Stimulated activated CD4-positive, alpha-beta T cell treated with anti-CD3 and anti-CD28 coated beads, Interleukin-4, amount 100 ng/mL, for 1 hour (primary cell): Measurements from ENCODE around the gene TIMMDC1.
"Not testable (repeated sequence)": the region's sequence is repeated elsewhere in the genome, so short reads cannot be mapped to it uniquely, and the experiment has no call there.

Experiments
- DNase-seq: peaks from one replicate; pipeline ENCODE4 v3.0.0-alpha.2; 2020

Gene TIMMDC1

DNA sequence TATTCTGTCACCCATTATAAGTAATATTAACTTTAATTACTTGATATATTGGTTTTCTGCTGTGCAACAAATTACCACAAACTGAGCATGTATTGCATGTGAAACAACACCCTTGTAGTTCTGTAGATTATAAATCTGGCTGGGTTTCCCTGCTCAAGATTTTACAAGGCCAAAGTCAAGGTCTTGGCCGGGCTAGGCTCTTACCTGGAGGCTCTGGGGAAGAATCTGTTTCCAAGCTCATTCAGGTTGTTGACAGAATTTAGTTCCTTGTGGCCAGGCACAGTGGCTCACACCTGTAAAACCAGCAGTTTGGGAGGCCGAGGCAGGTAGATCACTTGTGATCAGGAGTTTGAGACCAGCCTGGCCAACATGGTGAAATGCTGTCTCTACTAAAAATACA lies 16.3 kb downstream of the TIMMDC1 start:
- no peak for DNase-seq

DNA sequence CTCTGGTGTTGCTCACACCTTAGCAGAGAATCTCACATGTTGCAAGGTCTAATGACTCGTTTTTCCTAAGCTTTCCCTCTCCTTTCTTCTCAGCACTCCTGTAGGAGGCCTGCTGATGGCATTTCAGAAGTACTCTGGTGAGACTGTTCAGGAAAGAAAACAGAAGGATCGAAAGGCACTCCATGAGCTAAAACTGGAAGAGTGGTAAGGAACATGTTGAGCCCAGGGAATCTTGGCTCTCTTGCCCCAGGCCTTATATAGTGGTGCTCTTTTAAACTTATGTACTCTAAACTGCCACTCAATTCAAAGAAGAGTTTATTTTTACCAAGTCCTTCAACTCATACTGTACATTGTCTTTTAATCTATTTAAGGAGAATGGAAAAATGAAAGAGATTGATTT lies 18.8 kb downstream of the TIMMDC1 start:
- DNase-seq, result no peak

DNA sequence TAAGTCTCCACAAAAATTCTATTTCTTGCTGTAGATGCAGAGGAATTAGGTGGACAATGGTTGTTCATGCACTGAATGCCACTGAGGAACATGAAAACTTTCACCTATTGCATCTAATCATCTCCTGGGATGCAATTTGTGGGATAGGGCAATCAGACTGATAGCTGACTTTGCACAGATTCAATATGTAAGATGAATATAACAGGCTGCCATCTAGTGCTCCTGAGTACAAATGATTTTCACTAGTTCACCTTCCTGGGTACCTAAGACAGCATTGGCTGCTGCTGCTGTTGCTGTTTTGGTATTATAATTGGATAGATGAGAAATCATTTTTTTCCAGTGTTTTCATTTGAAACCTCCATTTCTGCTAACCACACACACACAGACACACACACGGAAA lies 19.7 kb downstream of the TIMMDC1 start:
- DNase-seq, result no peak

DNA sequence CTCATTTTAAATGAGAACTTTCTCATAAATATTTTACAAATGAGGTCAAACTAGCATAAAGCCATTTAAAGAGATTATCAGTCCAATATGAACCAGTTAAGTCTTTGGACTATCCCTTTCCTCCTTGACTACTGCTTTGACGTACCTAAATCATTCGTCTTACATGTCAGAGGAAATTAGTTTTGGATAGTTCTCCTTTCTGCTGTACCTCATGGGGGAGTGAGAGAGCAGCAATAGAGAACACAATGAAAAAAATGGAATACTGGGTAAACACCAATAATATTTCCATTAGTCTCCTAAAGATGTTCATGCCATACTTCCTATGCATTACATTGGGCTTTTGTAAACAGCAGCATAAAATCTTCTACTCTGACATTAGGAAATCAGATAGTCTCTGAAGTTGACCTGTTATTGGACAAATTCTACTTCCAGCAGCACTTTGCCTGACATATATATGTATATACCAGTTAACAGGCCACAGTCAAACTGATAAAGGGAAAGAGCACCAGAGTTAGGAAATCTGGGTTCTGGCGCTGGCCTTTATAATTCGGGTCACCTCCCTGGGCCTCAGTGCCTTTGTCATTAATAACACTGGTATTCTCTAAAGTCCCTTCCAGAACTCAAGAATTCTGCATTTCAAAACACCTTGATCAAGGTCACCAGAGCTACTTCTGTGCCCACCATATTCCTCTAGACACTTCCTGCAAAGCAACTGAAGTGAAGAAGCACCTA lies 26.8 kb downstream of the TIMMDC1 start:
- no peak for DNase-seq

DNA sequence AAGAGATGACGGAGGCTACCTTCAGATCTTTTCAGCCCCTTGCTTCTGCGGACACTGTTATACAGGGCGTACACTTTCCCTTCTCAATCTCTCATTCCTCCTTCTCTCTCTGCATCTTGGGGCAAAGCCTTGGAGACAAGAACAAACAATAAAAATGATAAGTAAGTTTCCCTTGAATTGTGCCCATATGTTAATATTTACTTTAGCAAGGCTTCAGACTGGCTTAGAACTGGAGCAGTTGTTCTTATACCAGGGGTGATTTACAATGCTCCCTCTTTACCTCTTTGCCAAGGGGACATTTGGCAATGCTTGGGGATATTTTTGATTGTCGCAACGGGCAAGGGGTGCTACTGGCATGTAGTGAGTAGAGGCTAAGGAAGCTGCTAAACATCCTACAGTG lies 29.4 kb downstream of the TIMMDC1 start:
- no peak for DNase-seq

DNA sequence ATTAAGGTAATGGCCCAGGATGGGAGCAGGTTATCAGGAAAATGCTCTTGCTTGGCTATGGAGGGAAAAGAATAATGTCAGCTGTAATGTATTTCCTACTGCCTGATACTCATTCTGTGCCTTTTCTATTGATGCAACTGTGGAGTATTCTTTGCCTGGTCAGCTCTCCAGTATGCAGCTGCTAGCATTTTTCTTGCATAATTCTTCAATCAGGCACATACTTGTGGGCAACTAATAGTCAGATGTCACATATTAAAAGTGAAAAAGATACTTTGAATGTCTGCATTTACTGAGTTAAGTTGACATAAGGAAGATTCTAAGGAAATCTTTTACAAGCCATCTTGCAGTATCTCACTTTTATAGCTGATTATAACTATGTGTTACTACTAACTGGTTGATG lies 31.5 kb downstream of the TIMMDC1 start:
- no peak for DNase-seq

DNA sequence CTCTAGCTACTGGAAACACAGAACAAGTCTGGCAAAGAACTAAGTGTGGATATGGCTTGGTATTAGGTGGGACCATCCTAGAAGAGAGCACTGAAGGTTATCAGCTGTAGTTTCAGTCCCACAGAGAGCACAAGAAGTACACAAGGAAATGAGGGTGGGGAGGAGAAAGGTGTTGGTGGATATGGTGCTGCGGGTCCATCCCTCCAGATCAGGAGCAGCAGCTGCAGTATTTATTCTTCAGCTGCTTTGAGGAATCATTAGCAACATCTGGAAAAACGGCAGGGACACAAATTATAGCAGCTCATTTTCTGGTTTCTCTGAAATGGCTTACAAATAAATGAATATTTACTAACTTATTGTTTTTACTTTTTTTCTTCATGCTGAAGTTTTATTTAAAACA lies 32.1 kb downstream of the TIMMDC1 start:
- no peak for DNase-seq

DNA sequence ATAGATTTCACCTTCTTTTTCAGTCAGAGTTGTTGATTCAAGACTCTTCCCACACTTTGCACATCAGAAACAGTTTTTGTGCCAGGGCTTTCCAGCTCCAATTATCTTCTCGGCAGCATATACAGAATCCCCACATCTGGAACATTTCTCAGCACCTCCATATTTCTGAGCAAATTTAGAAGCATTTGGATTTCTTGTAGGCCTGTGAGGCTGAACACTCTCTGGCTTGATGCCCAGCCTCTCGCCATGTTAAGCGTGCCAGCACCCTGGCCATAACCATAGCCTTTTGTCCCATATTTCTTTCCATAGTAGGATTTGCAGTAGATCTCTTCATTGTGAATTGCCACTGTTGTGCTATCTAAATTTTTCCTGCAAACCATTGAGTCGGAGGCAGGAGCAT lies 32.8 kb downstream of the TIMMDC1 start:
- no peak for DNase-seq

DNA sequence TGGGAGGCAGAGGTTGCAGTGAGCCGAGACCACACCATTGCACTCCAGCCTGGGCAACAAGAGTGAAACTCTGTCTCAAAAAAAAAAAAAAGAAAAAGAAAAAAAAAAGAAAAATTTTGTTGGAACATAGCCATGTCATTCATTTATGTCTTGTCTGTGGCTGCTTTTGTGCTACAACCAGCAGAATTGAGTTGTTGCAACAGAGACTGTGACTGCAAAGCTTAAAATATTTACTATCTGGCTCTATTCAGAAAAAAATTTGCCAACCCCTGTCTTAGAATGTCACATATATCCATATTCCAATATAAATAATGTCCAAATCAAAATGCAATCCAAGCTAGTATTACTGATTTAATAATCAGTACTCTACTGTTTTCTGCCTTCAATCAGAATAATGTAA lies 35.9 kb downstream of the TIMMDC1 start:
- no peak for DNase-seq

DNA sequence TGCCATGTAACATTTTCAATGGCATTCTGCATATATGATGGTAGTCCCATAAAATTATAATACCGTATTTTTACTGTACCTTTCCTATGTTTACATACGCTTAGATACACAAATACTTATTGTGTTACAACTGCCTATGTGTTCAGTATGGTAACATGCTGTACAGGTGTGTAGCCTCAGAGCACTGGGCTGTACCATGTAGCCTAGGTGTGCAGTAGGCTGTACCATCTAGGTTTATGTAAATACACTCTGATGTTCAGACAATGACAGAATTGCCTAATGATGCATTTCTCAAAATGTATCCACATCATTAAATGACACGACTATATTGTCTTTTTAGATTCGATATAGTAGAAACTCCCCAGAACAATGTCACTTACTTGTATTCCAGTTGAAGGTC lies 38.4 kb downstream of the TIMMDC1 start:
- no peak for DNase-seq

DNA sequence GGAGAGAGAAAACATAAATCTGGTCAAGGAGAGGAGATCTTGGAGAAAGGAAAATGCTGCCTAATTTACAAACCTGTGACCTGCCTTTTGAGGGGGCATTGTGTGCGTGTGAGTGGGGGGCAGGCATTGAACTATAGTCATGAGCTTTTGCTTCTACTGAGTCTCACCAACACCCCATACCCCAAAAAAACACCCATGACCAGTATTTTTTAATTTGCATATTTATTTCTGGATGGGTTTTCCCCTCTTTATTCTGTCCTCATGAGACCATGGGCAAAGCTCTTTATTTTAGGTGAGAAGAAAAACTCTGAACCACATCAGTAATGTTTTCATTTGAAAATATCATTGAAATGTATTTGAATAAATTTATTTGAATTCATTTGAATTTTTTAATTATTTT lies 40.4 kb downstream of the TIMMDC1 start:
- no peak for DNase-seq

DNA sequence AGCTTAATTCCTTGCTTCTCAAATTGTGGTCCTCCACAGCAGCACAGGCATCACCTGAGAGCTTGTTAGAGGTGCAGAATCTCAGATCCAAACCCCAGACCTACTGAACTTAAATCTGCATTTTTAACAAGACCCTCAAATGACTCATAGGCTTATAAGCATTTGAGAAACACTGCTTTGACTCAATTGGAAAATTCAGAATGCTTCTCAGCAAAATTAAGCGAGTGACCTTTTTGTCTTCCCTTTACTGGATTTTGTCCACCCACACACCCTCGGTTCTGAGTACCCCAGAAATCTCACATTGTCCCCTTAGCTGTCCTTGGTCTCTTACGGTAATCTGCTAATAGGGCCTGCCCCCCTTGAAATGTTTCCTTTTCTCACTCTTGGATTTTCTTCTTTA lies 43.2 kb downstream of the TIMMDC1 start:
- DNase-seq, result no peak

DNA sequence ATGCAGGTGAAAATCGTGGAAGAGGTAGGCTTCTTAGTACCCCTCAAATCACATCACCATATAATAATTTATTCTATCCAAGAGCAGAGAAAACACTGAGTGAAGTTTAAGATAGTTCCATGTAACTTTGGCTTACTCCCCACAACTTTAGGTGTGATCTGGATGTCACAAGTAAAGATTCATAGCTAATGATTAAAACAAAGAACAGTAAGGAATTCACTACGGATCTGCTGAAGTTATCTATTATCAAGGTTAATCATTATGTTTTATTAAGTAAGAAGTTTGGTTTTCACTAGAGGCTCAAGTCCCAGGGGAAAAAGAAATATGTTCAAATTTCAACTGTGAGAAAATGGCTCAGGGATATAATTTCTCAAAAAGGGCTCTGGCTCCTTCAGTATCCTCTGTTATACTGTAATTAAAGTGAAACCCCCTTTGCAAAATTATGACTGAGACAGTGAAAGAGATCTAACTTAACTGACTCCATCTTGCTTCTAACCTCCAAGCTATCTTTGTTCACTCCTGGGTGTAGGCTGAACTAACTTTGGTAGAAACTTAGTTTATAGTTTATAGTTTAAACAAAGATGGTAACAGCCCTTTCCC lies 43.9 kb downstream of the TIMMDC1 start:
- no peak for DNase-seq

DNA sequence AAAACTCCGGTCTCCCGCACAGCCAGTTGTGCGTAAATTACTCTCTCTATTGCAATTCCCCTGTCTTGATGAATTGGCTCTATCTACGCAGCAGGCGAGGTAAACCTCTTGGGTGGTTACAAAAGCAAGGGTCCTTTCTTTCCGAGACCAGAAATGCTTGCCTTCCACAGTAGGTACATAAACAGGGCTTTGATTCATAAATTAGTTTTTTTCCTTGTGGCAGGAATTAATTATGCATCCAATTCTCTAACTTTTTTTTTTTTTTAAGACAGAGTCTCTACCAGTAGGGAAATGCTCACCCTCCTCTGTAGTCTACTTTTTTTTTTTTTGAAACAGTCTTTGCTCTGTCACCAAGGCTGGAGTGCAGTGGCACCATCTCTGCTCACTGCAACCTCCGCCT lies 44.8 kb downstream of the TIMMDC1 start:
- no peak for DNase-seq

DNA sequence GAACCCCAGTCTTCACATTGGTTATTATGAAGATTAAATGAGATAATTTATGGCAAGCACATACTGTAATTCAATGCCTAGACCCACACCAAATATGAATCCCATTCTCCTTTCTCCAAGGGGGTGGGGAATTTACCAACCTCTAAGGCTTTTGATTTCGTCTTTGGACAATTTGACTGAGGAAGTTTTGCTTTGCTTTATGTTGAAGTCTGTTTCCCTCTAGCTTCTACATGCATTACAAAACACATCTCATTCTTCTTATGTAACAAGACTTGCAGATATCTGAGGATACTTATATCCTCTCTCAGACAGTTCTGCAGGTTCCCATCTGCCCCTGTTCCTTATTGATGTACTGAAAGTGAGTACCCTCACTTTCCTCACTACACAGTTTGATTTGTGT lies 48.9 kb downstream of the TIMMDC1 start:
- DNase-seq, result no peak

DNA sequence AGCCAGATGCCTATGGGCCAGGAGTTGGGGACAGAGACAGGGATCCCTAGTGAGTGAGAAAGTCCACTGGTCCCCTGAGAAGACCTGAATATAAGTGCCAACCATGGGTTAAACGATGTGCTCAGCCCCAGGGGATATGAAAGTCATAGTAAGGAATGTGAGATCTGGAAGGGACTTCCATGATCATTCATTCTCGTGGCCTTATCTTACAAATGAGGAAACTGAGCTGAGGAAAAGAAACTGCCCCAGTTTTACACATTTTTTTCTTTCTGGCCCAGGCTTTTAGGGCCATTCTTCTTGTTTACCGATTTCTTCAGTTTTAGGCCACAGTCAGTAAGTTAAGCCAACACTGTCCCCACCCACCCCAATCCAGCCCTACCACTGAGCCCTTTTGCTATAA lies 50.0 kb downstream of the TIMMDC1 start:
- no peak for DNase-seq

DNA sequence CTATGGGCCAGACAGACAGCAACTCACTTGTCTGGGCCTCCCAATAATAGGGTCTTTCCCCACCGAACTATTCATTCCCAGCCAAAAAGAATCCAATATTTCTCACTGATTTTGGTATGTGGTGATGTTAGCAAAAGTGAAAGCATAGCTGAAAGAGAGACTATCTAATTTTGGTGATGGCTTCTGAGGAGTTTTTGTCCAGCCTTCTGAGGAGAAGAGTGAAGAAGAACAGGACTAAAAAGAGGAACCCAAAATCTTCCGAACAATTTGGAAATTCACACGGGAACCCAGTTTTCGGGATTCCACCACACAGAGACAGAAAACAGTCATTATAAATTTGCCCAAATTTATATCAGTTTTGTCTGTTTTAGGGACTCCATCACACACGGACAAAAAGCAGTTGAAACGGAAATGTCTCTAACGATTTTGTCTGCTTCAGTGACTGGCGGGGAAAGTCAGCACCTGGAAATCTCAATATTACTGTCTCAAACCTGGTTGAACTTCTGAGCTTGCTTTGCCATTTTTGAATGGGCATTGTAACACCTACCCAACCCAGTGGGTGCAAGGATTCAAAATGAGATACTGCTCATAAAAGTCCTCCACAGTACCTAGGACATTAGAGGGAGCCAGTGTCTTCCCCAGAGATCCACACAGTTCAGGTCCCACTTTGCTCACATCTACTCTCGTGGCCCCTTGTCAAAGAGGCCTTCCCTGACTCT lies 52.0 kb downstream of the TIMMDC1 start:
- no peak for DNase-seq

DNA sequence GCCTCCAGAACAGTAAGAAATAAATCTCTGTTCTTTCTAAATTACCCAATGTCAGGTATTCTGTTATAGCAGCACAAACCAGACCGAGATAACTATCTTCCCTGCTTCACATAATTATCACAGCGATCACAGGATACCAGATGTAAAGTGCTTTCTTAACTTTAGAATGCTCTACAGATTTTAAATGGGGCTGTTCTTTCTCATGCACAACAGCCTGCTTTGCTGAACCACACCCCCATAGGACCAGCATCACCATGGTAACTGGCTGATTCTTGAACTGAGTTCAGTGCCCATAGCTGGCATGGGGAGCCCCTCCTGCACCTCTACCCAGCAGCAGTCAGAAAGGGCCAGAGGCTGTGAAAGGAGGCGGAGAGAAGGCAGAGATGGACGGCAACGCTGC lies 53.3 kb downstream of the TIMMDC1 start:
- DNase-seq, result no peak

DNA sequence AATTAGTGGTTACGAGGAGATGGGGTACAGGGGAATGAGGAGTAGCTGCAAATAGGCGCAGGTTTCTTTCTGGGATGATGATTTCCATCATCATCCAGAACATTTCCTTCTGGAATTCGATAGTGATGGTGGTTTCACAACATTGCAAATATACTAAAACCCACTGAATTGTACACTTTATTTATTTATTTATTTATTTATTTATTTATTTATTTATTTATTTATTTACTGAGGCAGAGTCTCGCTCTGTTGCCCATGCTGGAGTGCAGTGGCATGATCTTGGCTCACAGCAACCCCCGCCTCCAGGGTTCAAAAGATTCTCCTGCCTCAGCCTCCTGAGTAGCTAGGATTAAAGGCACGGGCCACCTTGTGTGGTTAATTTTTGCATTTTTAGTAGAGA lies 54.6 kb downstream of the TIMMDC1 start:
- DNase-seq, result not testable (repeated sequence)

DNA sequence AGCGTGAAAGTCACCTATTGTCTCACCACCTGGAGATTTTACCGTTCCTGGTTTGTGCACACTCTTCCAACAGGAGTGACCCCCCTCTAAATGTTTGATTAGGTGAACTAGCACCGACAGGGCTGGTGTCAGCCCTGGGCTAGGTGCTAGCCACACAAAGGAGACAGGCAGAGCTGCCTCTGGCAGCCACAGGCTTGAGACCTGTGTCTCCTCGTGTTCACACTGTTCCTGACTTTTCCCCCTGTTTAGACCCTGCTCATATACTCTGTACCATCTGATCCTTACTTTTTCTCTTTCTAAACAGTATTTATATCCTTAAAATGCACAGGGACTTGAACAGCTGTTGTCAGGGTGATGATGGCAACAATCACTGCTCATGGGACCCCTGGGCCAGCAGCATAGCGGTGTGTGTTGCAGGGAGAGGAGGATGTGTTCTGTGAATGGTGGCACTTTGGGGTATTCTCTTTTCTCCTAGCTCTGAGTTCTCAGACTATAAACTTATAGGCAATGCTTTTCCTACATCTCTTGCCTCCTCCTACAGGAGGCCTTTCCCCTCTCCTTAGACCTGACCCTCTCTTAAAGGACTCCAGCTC lies 55.6 kb downstream of the TIMMDC1 start:
- DNase-seq, result no peak

DNA sequence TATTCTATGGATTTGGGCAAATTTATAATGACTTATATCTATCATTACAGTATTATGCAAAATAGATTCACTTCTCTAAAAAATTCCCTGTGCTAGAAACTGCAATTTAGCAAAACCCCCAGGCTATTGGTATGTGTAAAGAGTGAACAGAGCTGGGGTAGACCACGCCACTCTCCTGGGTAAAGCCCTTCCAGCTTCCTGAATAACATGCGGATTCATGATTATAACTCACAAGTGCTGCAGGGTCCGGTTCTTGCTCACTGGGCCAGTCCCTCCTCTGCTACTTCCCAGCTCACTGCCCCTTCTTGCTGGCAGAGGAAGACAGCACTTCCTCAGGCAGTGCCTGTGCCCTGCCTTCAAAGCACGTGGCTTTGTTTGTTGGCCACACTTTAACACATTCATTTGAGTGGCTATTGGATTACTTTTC lies 57.0 kb downstream of the TIMMDC1 start:
- no peak for DNase-seq

DNA sequence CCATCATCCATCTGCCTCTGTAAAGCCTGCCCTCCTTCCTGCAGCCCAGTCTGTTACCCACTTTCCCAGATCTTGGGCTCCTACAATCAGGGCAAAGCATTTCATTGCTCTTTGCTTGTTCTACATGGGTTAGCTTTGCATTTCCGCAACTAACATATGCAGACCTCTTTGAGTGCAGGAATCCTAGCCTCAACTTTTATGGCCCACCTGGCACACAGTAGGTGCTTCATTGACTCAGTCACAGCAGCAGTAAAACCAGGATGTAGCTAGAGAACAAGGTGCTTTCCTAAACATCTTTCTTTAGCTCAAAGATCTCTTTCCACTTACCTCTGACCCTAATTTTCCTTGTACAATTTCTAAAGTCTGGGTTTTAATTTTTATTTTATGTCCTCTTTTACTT lies 57.6 kb downstream of the TIMMDC1 start:
- no peak for DNase-seq

DNA sequence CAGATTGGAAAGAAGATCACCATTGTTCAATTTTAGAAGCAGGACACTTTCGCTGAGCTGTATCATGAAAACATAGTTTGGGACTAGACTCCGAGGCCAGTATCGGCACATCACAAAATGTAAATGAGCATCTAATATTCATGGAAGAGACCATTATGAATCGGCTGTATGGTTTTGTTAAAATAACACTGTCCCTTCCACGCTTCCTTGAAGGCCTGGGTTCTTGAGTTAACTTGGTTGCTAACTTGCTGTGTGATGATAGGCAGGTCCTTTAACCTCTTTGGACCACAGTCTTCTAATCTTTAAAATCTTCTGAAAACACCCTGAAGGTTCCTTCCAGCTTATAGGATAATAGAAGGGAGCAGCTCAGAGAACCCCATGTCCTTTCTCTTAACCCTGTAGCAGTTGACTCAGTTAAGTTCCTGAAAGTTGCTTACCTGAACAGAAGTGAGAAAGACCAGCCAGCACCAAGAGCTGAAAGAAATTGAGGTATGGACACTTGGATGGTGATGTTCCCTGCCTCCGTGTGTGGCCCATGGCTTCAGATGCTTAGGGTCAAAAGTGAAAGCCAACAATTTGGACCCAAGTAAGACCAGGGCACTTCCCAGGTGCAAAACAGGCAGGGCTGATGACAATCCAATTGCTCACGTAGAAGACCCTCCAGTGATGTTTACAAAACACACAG lies 59.0 kb downstream of the TIMMDC1 start:
- DNase-seq, result no peak
